Measurements from ENCODE around the gene BDH1. TPM values are rescaled to one million over a fixed set of nuclear protein-coding genes. Genes with fewer than 3 reads are reported as not detected.

The BDH1 gene
- total RNA-seq, 6 donors from 2014 or later: 13.5 to 30.4 (median 23.0) TPM

DNA sequence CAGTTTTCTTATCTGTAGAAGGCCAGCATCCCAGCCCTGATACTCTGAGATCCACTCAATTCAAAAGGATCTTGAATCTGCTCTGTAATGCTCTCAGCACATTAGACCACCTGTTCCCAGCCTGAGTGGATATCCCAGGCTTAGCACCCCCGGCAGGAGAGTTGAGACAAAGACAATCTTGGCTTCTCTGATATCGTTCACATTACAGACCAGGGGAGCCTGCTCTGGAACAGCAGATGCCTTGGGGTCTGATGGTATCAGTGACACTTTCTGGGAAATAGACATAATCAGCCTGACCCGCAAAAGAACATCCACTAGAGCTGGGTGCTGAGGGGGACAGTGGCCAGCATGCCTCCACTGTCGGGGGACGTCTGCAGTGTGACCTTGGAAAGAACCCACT lies 70.6 kb downstream of the BDH1 start:
- DNase-seq: no peak
- TF ChIP-seq EP300 (IDR thresholded peaks at IDR 0.05) (no peak), POLR2A (IDR thresholded peaks at IDR 0.05) (no peak), CTCF (IDR thresholded peaks at IDR 0.05) (no peak), POLR2AphosphoS5 (IDR thresholded peaks at IDR 0.05) (no peak)
- Histone ChIP-seq H3K4me3 (no peak overlapping the region), H3K9me3 (no peaks in the 10 kb centered on the region), H3K27me3 (no peaks in the 10 kb centered on the region), H3K36me3 (no peaks in the 10 kb centered on the region), H3K4me1 (no peaks in the 10 kb centered on the region), H3K27ac (no peak overlapping the region)
- WGBS, 2 donors: 84 to 89% methylated on average over 5 of the region's 5 CpGs
- ATAC-seq (ENCODE audit: low FRiP score in 2 of 2): no peak

GRCh38 chr3:197484204-197484901 lies 71.4 kb downstream of the BDH1 start:
- Histone ChIP-seq H3K4me3 (no peak overlapping the region), H3K36me3 (no peaks in the 10 kb centered on the region), H3K4me1 (no peaks in the 10 kb centered on the region), H3K9me3 (no peaks in the 10 kb centered on the region), H3K27ac (no peak overlapping the region), H3K27me3 (no peaks in the 10 kb centered on the region)
- 91 to 93% methylated on average over 7 to 10 of the region's 12 CpGs for WGBS, 2 donors
- TF ChIP-seq EP300 (IDR thresholded peaks at IDR 0.05) (no peak), POLR2AphosphoS5 (IDR thresholded peaks at IDR 0.05) (no peak), POLR2A (IDR thresholded peaks at IDR 0.05) (no peak), CTCF (IDR thresholded peaks at IDR 0.05) (no peak)
- no peak for ATAC-seq (ENCODE audit: low FRiP score in 2 of 2)
- DNase-seq: no peak

DNA sequence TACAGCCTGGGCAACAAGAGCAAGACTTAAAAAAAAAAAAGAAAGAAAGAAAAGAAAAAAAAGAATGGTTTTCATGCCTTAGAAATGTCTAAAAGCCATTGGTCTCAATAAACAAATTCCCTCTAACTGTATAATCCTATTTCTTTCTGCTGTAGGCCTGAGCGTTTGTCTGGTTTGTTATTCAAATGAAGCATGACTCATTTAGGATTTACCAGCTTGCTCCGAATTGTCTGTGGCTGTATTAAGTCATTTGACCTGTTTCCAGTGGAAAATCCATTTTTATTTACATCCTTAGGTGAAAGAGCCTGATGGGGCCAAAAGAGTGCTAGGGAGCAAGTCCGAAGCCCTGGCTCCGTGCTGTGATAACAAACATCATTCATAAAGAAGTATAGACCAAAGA lies 73.8 kb downstream of the BDH1 start:
- Histone ChIP-seq H3K27me3 (no peaks in the 10 kb centered on the region), H3K36me3 (no peaks in the 10 kb centered on the region), H3K27ac (no peak overlapping the region), H3K4me1 (no peaks in the 10 kb centered on the region), H3K9me3 (no peaks in the 10 kb centered on the region), H3K4me3 (no peak overlapping the region)
- TF ChIP-seq CTCF (IDR thresholded peaks at IDR 0.05) (no peak), EP300 (IDR thresholded peaks at IDR 0.05) (no peak), POLR2A (IDR thresholded peaks at IDR 0.05) (no peak), POLR2AphosphoS5 (IDR thresholded peaks at IDR 0.05) (no peak)
- ATAC-seq (ENCODE audit: low FRiP score in 2 of 2) (no peak), DNase-seq (no peak)
- WGBS, 2 donors: 83 to 85% methylated on average over 4 of the region's 4 CpGs

GRCh38 chr3:197480320-197480719 lies 75.4 kb downstream of the BDH1 start:
- H3K4me1 ChIP-seq: no peaks in the 10 kb centered on the region
- H3K27ac ChIP-seq: no peak overlapping the region
- H3K36me3 ChIP-seq: no peaks in the 10 kb centered on the region
- WGBS, 2 donors: 89 to 97% methylated on average over 3 of the region's 3 CpGs
- TF ChIP-seq CTCF (IDR thresholded peaks at IDR 0.05) (no peak), POLR2A (IDR thresholded peaks at IDR 0.05) (no peak), POLR2AphosphoS5 (IDR thresholded peaks at IDR 0.05) (no peak), EP300 (IDR thresholded peaks at IDR 0.05) (no peak)
- H3K27me3 ChIP-seq: no peaks in the 10 kb centered on the region
- no peaks in the 10 kb centered on the region for H3K9me3 ChIP-seq
- ATAC-seq (ENCODE audit: low FRiP score in 2 of 2): no peak
- DNase-seq: no peak
- no peak overlapping the region for H3K4me3 ChIP-seq

All from upper lobe of left lung (tissue), 6 donors.